Measurements from ENCODE around the gene FEM1A.
"Not testable (repeated sequence)": the region's sequence is repeated elsewhere in the genome, so short reads cannot be mapped to it uniquely, and the experiment has no call there.

The FEM1A gene

DNA sequence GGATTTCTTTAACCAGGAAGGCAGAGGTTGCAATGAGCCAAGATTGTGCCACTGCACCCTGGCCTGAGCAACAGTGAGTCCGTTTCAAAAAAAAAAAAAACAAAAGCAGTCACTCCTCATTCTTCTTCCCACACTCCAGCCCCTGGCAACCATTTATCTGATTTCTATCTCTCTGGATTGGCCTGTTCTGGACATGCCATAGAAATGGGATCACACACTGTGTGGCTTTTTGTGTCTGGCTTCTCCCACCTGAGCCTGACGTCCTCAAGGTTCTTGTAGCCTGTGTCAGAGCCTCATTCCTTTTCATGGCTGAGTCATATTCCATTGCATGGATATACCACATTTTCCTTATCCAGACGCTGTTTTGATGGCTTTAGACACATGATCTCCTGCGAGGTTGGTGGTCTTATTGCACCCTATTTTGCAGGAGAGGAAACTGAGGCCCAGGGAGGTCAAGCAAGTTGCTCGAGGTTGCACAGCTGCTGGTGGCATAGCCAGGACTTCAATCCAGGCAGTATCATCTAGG lies 15.8 kb upstream of the FEM1A start:
- DNase-seq, result no peak

DNA sequence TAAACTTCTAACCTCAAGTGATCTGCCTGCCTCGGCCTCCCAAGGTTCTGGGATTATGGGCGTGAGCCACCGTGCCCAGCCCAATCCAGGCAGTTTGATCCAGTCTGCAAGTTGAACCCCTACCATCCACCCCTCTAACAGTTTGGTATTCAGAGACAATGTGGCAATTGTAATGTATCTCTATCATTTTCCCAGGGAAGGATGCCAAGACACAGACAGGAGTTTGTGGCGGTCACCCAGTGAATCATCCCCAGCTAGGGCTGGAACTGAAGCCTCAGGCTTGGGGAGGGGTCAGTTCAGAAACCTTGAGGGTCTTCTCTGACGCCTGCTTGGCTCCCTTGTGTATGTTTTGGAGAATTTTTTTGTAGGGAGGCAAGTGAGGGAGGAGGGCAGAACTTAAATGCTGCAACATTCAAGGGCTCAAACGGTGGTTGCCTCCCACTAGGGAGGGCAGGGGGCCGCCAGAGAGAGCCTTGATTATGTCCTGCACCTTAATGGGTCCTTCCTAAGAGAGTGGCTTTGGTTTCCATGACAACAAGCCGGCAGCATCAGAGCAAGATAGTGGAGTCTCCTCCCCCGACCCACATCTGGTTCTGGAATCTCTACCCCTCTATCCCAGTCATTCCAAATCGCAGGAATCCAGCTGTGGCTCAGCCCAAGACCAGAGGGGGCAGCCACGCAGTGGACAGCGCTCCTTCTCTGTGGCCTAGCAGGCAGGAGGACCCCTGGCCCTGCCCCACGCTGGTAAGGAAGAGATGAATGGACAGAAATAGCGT lies 14.9 kb upstream of the FEM1A start:
- no peak for DNase-seq

DNA sequence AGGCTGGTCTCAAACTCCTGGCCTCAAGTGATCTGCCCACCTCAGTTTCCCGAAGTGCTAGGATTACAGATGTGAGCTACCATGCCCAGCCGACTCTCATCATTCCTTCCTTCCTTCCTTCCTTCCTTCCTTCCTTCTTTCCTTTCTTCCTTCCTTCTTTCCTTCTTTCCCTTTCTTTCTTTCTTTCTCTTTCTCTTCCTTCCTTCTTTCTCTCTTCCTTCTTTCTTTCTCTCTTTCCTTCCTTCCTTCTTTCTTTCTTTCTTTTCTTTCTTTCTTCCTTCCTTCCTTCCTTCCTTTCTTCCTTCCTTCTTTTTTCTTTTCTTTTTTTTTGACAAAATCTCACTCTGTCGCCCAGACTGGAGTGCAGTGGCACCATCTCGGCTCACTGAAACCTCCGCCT lies 13.4 kb upstream of the FEM1A start:
- DNase-seq, result not testable (repeated sequence)

DNA sequence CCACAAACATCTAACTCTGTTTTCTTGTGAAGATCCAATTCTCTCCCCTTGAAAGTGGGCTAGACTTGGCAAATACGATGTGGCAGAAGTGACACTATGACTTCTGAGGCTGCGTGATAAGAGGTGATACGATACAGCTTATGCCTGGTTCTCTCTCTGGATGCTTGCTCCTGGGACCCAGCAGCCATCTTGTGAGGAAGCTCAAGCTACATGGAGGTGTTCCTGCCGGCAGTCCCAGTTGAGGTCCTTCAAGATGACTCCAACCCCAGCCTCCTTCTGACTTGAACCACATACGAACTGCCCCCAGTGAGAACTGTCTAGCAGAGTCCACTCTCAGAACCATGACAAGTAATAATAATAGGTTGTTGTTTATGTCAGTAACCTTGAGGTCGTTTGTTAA lies 10.7 kb upstream of the FEM1A start:
- no peak for DNase-seq

DNA sequence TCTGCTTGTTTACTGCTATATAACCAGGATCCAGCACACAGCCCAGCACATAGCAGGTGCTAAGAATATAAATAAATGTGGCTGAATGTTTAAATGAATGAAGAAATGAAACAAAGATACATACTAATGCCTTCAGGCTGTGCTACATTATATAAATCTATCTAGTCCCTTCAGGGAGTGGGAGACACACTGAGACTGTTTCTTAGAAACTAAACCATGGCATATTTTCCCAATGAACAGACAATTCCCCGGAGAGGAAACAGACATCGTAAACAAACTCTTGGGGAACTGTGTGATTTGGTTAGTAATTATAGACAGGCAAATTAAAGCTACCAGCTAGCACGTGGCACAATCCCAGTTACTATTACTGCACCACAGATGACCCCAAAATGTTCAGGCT lies 9.7 kb upstream of the FEM1A start:
- DNase-seq, result no peak

DNA sequence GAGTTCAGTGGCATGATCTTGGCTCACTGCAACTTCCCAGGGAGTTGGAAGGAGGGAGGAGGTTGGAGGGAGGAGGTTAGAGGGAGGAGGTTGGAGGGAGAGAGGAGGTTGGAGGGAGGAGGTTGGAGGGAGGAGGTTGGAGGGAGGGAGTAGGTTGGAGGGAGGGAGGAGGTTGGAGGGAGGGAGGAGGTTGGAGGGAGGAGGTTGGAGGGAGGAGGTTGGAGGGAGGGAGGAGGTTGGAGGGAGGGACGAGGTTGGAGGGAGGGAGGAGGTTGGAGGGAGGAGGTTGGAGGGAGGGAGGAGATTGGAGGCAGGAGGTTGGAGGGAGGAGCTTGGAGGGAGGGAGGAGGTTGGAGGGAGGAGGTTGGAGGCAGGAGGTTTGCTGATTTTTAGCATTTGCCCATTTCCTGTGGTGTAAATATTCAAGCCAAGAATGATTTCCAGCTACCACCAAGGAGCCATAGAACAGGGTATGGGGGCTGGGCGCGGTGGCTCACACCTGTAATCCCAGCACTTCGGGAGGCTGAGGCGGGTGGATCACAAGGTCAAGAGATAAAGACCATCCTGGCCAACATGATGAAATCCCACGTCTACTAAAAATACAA lies 5.0 kb upstream of the FEM1A start:
- not testable (repeated sequence) for DNase-seq

DNA sequence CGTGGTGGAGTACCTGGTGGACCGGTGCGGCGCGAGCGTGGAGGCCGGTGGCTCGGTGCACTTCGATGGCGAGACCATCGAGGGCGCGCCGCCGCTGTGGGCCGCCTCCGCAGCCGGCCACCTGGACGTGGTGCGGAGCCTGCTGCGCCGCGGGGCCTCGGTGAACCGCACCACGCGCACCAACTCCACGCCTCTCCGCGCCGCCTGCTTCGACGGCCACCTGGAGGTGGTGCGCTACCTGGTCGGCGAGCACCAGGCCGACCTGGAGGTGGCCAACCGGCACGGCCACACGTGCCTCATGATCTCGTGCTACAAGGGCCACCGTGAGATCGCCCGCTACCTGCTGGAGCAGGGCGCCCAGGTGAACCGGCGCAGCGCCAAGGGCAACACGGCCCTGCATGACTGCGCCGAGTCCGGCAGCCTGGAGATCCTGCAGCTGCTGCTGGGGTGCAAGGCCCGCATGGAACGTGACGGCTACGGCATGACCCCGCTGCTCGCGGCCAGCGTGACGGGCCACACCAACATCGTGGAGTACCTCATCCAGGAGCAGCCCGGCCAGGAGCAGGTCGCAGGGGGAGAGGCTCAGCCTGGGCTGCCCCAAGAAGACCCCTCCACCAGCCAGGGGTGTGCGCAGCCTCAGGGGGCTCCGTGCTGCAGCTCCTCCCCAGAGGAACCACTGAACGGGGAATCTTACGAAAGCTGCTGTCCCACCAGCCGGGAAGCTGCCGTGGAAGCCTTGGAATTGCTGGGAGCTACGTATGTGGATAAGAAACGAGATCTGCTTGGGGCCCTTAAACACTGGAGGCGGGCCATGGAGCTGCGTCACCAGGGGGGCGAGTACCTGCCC lies 708 bp downstream of the FEM1A start:
- DNase-seq, result not testable (repeated sequence)

DNA sequence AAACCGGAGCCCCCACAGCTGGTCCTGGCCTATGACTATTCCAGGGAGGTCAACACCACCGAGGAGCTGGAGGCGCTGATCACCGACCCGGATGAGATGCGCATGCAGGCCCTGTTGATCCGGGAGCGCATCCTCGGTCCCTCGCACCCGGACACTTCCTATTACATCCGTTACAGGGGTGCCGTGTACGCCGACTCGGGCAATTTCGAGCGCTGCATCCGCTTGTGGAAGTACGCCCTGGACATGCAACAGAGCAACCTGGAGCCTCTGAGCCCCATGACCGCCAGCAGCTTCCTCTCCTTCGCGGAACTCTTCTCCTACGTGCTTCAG lies 1.3 kb downstream of the FEM1A start:
- not testable (repeated sequence) for DNase-seq

DNA sequence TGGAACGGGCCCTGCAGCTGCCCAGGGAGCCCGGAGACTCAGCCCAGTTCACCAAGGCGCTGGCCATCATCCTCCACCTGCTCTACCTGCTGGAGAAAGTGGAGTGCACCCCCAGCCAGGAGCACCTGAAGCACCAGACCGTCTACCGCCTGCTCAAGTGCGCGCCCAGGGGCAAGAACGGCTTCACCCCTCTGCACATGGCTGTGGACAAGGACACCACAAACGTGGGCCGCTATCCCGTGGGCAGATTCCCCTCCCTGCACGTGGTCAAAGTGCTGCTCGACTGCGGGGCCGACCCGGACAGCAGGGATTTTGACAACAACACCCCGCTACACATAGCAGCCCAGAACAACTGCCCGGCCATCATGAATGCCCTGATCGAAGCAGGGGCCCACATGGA lies 1.7 kb downstream of the FEM1A start:
- not testable (repeated sequence) for DNase-seq

DNA sequence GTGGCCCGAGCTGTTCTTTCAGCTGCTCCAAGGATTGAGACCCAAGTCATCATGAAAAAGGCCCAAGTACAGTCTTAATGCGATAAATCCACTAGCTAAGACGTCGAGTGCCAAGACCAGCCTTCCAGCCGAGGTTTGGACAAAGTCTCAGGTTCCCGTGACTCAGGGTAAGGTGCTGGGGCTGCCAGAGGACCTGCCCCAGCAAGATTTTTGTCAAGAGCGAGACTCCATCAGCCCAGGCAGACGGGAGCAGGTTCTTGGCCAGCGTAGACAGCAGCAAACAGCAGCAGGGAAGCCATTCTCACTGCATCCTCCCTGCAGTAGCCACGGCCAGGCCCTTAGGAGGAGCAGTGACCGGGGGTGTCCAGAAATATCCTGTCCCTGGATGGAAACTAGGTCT lies 3.4 kb downstream of the FEM1A start:
- DNase-seq, result no peak

DNA sequence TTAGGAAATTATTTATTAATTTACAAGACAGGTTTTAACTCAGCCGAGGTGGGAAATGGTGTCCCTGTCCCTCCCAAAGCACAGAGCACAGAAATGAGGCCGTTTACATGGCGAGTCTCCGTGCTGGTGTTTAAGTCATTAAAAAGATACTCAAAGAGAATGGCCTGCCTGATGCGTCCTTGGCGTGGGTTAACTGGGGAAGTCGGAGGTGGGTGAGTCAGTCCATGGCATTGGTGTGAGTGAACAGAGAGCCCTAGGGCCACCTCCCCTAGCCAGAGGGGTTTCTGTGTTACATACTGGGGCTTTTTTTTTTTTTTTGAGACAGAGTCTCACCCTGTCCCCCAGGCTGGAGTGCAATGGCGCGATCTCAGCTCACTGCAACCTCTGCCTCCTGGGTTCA lies 3.9 kb downstream of the FEM1A start:
- no peak for DNase-seq

DNA sequence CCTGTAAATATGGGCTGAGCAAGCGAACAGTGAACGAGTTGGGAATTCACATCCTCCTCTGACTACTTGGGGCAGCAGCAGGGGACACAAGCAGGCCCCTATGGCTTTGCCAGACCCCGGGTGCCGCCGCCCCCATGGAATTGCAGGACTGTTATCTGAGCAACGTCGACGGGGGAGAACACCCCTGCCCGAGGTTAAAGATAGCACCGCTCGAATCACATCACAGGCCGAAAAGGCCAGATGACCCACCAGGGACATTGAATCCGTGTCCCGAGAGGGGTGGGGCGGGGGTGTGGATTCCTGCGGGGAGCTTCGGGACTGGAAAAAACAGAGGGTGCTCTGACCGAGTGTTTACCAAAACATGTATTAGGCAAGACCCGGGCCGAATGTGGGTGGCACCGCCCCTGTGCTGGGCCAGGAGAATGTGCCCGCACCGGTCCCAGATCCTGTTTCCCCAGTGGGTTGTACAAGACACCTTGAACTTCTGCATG lies 9.1 kb downstream of the FEM1A start:
- DNase-seq, result no peak

DNA sequence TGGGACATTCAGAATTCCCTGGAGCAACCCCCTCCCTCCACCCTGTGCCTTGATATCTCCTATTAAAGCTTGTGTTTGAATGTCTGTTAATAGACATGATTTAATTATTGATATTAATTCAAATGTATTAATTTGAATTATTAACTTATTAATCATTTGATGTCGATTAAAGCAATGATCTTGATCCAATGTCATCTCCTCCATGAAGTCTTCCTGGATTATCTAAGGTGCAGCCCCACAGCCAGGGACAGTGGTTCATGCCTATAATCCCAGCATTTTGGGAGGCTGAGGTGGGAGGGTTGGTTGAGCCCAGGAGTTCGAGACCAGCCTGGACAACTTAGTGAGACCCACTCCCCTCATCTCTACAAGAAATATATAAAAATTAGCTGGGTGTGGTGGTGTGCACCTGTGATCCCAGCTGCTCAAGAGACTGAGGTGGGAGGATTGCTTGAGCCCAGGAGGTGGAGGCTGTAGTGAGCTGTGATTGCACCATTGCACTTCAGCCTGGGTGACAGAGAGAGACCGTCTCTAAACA lies 9.6 kb downstream of the FEM1A start:
- no peak for DNase-seq

DNA sequence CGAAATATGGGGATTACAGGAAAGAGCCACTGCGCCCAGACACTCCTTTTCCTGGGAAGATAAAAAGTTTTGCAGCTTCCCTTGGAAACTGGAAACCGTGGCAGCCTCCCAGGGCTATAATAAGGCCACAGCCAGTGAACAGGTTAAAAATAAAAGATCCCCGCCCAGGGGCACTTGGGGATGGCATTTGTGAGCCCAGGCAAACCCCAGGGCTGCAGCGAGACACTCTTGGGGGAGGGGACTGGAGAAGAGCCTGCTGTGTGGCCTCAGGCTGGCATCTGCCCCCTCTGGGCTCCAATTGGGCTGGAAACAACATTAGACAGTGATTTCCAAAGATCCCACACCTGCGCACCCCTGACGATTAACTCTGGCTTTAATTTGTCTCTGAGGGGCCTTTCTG lies 11.2 kb downstream of the FEM1A start:
- DNase-seq, result no peak

DNA sequence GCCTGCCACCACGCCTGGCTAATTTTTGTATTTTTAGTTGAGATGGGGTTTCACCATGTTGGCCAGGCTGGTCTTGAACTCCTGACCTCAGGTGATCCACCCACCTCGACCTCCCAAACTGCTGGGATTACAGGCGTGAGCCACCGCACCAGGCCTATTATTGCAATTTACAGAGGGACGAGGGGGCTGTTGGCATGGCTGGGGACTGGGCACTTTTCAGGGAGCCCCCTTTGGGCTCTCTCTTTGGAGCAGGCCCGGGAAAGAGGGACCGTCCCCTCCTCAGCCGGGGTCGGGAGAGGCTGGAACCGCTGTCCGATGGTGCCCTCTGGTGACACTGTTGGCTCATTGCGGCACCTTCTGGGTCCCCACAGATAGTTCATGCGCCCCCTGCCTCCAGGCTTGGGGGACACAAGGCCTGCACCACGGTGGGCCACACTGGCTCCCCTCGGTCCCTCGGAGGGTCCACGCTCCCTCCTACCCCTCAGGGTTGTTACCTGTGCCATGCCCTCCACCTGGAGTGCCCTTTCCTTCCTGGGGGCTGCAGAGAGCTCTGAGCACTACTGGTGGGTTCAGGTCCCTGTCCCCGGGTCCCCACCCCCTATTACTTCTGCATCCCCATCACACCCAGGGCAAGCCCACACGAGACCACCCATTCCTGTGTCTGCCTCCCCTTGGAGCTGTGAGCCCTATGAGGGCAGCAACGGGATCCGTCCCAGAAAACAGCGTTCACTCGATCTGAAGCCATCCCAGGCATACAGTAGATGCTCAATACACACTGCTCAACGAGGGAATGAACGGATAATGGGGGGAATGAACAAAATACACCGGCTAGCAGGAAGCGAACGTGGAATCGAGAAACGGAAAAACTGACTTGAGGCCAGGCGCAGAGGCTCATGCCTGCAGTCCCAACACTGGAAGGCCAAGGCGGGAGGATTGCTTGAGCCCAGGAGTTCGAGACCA lies 12.5 kb downstream of the FEM1A start:
- DNase-seq, result no peak

DNA sequence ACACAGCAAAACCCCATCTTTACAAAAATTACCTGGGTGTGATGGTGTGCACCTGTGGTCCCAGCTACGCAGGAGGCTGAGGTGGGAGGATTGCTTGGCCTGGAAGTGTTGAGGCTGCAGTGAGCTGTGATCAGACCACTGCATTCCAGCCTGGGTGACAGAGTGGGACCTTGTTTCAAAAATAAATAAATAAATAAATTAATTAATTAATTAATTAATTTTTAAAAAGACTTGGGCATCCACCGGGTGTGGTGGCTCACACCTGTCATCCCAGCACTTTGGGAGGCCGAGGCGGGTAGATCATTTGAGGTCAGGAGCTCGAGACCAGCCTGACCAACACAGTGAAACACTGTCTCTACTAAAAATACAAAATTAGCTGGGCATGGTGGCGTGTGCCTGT lies 13.6 kb downstream of the FEM1A start:
- DNase-seq, result not testable (repeated sequence)

DNA sequence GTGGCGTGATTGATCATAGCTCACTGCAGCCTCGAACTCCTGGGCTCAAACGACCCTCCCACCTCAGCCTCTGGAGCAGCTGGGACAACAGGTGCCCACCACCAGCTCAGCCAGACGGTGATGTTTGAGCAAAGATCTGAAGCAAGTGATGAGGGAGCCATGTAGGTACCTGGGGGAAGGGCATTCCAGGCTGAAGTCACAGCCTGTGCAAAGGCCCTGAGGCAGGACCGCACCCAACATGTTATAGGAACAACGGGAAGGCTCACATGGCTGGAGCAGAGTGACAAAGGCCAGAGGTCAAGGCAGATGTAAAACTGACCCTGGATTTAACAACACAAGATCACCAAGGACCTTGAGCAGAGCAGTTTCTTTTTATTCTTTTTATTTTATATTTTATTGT lies 14.8 kb downstream of the FEM1A start:
- DNase-seq, result no peak

DNA sequence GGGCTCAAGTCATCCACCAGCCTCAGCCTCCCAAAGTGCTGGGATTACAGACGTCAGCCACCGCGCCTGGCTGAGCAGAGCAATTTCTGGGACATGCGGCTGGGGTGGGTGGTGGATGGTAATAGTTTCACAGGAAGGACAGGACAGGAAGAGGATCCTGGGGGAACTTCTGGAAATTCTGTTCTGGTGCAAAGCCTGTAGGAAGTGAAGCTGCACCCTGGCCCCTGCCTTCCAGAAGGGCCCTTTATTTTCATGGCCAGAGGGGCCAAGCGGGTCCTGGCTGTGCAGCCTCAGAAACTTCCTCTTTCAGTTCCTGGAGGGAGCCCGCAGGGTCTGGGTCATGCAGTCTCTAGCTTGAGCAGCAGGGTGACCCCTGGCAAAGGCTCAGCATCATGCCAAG lies 15.7 kb downstream of the FEM1A start:
- DNase-seq, result no peak

DNA sequence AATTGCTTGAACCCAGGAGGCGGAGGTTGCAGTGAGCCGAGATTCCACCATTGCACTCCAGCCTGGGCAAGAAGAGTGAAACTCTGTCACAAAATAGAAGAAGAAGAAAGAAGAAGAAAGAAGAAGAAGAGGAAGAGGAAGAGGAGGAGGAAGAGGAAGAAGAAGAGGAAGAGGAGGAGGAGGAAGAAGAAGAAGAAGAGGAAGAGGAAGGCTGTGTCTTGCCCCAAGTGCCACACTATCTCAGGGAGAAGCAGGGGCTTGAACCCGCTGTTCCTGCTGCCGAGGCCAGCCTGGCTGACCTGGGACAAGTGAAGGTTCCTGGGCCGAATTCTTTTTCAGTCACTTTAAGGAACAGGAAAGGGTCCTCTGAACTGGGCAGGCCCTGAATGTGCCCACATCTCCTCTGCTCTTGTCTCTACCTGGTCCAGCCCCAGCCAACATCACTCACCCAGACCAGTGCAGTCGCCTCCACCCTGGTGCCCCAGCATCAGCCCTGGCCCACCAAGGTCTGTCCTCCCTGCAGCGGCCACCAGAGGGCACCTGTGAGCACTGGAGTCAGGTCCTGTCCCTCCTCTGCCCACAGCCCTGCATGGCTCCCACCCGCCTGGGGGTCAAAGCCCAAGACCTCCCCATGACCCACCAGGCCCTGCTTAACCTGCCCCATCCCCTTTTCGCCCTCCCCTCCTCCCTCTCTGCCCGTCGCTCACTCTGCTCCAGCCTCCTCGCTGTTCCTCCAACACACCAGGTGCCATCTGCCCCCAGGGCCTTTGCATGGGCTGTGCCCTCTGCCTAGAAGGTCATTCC lies 20.0 kb downstream of the FEM1A start:
- DNase-seq, result peak; percentile 34

DNA sequence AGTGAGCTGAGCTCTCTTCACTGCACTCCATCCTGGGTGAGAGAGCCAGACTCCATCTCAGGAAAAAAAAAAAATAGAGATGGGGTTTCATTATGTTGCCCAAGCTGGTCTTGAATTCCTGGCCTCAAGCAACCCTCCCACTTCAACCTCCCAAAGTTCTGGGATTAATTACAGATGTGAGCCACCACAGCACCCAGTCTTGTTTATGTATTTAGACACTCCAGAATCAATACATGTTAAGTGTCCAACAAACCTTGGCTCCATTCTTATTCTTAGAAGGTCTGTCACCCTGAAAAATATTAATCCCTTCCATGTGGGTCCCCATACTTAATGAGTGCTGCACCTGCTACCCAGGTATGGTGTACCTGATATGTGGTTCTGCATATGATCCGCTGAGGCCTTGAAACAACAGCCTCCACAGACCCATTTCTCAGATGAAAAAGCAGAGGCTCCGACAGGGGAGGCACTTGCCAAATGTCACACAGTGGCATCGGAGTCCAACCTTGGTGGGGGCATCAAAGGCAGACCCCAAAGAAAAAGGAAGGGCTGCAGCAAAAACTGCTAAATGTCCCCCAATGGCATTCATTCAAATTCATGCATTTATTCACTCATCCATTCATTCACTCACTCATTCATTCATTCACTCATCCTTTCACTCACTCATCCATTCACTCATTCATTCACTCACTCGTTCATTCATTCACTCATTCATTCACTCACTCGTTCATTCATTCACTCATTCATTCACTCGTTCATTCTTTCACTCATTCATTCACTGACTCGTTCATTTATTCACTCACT lies 23.3 kb downstream of the FEM1A start:
- no peak for DNase-seq
